Measurements from ENCODE around the gene TMEM94.
"Not testable (repeated sequence)": the region's sequence is repeated elsewhere in the genome, so short reads cannot be mapped to it uniquely, and the experiment has no call there.

Gene TMEM94

GRCh38 chr17:75442168-75443103 lies 14.0 kb upstream of the TMEM94 start:
- H3K4me3 ChIP-seq (ENCODE audit: low read depth, low read length), result no peak overlapping the region
- H3K36me3 ChIP-seq, result no peaks in the 10 kb centered on the region
- H3K27ac ChIP-seq, result no peak overlapping the region
- TF ChIP-seq CTCF (IDR thresholded peaks at IDR 0.05; ENCODE audit: low read depth, low read length), result no peak
- H3K27me3 ChIP-seq (ENCODE audit: insufficient read depth, low read depth, severe bottlenecking), result no peaks in the 10 kb centered on the region
- no peak for DNase-seq
- H3K9me3 ChIP-seq (ENCODE audit: severe bottlenecking), result no peaks in the 10 kb centered on the region

- H3K36me3 ChIP-seq, result no peaks in the 10 kb centered on the region
- no peak for DNase-seq
- H3K4me3 ChIP-seq (ENCODE audit: low read depth, low read length), result no peak overlapping the region
These were observed 11.1 kb upstream of the TMEM94 start for GRCh38 chr17:75445296-75445695.

DNA sequence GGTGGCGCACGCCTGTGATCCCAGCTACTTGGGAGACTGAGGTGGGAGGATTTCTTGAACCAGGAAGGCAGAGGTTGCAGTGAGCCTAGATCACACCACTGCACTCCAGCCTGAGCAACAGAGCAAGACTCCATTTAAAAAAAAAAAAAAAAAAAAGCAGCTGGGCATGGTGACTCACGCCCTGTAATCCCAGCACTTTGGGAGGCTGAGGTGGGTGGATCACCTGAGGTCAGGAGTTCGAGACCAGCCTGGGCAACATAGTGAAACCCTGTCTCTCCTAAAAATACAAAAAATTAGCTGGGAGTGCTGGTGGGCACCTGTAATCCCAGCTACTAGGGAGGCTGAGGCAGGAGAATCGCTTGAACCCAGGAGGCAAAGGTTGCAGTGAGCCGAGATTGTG lies 10.5 kb upstream of the TMEM94 start:
- not testable (repeated sequence) for H3K4me3 ChIP-seq (ENCODE audit: low read depth, low read length); H3K27me3 ChIP-seq (ENCODE audit: insufficient read depth, low read depth, severe bottlenecking); DNase-seq; H3K9me3 ChIP-seq (ENCODE audit: severe bottlenecking); H3K36me3 ChIP-seq; H3K27ac ChIP-seq

More at GRCh38 chr17:75445296-75445695, 11.1 kb upstream of the TMEM94 start:
- H3K27me3 ChIP-seq (ENCODE audit: insufficient read depth, low read depth, severe bottlenecking), result no peaks in the 10 kb centered on the region
- no peaks in the 10 kb centered on the region for H3K9me3 ChIP-seq (ENCODE audit: severe bottlenecking)
- no peak for TF ChIP-seq CTCF (IDR thresholded peaks at IDR 0.05; ENCODE audit: low read depth, low read length)
- no peak overlapping the region for H3K27ac ChIP-seq

DNA sequence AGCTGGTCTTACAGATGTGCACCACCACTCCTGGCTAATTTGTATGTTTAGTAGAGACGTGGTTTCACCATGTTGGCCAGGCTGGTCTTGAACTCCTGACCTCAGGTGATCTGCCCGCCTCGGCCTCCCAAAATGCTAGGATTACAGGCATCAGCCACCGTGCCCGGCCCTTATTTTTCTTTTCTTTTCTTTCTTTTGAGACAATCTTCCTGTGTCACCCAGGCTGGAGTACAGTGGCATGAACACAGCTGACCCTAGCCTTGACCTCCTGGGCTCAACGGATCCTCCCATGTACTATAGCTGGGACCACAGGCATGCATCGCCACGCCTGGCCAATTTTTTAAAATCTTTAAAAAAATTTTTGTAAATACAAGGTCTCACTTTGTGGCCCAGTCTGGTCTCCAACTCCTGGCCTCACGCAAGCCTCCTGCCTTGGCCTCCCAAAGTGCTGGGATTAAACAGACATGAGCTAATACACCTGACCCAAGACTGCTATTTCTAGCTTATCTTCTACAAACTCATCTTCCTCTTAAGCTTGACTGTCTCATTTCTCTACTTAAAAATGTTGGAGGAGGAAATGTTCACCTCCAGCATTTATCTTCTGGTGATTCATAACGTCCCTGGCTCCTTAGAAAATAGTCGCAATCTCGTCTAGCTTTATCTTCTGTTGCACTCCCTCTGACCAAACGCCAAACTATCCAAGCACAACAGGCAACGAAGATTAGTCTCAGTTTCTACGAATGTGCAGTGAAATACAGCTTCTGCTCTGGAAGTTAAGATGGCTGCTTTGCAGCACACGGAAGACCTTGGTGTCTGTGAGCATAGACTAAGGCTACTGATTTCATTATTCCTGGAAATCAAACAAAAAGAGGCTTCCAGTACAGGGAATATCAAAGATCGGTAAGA lies 8.2 kb upstream of the TMEM94 start:
- H3K27ac ChIP-seq, result no peak overlapping the region
- H3K27me3 ChIP-seq (ENCODE audit: insufficient read depth, low read depth, severe bottlenecking), result no peaks in the 10 kb centered on the region
- H3K36me3 ChIP-seq, result no peaks in the 10 kb centered on the region
- no peak for TF ChIP-seq CTCF (IDR thresholded peaks at IDR 0.05; ENCODE audit: low read depth, low read length)
- DNase-seq, result no peak
- no peak overlapping the region for H3K4me3 ChIP-seq (ENCODE audit: low read depth, low read length)
- H3K9me3 ChIP-seq (ENCODE audit: severe bottlenecking), result no peaks in the 10 kb centered on the region

- Histone ChIP-seq H3K9me3 (ENCODE audit: severe bottlenecking) (no peaks in the 10 kb centered on the region), H3K27ac (no peak overlapping the region), H3K4me3 (ENCODE audit: low read depth, low read length) (no peak overlapping the region), H3K36me3 (no peaks in the 10 kb centered on the region), H3K27me3 (ENCODE audit: insufficient read depth, low read depth, severe bottlenecking) (no peaks in the 10 kb centered on the region)
- no peak for DNase-seq
- no peak for TF ChIP-seq CTCF (IDR thresholded peaks at IDR 0.05; ENCODE audit: low read depth, low read length)
These were observed 6.2 kb upstream of the TMEM94 start for GRCh38 chr17:75450270-75450669.

- TF ChIP-seq CTCF (IDR thresholded peaks at IDR 0.05; ENCODE audit: low read depth, low read length), result no peak
- DNase-seq, result no peak
These were observed 2.2 kb upstream of the TMEM94 start for GRCh38 chr17:75454193-75454592.

GRCh38 chr17:75454672-75455071 lies 1.8 kb upstream of the TMEM94 start:
- not testable (repeated sequence) for H3K4me3 ChIP-seq (ENCODE audit: low read depth, low read length); H3K27me3 ChIP-seq (ENCODE audit: insufficient read depth, low read depth, severe bottlenecking); H3K9me3 ChIP-seq (ENCODE audit: severe bottlenecking); H3K36me3 ChIP-seq; DNase-seq; H3K27ac ChIP-seq

More at GRCh38 chr17:75454193-75454592, 2.2 kb upstream of the TMEM94 start:
- H3K27ac ChIP-seq, result no peak overlapping the region
- H3K9me3 ChIP-seq (ENCODE audit: severe bottlenecking), result no peaks in the 10 kb centered on the region
- H3K27me3 ChIP-seq (ENCODE audit: insufficient read depth, low read depth, severe bottlenecking), result no peaks in the 10 kb centered on the region
- H3K36me3 ChIP-seq, result no peaks in the 10 kb centered on the region
- H3K4me3 ChIP-seq (ENCODE audit: low read depth, low read length), result no peak overlapping the region

Data from WERI-Rb-1 (cell line).